Measurements from ENCODE around the gene FBXW8.

DNA sequence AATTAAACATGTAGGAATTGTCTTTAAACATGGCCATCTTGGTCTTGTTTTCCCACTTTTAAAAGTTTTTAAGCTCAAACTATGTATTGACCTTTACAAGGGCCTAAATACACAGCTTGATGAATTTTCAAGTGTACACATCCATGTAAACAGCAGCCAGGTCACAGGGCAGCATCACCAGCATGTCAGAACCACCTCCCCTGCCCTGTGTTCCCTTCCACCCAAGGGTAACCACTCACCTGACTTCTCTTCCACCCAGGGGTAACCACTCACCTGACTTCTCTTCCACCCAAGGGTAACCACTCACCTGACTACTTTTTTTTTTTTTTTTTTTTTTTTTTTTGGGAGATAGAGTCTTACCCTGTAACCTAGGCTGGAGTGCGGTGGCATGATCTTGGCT, 4.6 kb downstream of the FBXW8 start:
- TF ChIP-seq, protein P1, sequence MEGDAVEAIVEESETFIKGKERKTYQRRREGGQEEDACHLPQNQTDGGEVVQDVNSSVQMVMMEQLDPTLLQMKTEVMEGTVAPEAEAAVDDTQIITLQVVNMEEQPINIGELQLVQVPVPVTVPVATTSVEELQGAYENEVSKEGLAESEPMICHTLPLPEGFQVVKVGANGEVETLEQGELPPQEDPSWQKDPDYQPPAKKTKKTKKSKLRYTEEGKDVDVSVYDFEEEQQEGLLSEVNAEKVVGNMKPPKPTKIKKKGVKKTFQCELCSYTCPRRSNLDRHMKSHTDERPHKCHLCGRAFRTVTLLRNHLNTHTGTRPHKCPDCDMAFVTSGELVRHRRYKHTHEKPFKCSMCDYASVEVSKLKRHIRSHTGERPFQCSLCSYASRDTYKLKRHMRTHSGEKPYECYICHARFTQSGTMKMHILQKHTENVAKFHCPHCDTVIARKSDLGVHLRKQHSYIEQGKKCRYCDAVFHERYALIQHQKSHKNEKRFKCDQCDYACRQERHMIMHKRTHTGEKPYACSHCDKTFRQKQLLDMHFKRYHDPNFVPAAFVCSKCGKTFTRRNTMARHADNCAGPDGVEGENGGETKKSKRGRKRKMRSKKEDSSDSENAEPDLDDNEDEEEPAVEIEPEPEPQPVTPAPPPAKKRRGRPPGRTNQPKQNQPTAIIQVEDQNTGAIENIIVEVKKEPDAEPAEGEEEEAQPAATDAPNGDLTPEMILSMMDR (conservative IDR thresholded peaks at IDR 0.05): no peak
- no peak for TF ChIP-seq ZFX (IDR thresholded peaks at IDR 0.05)
